Cerebellar nuclear complex (tissue), 1 donor: ENCODE measurements around the gene DOK3.
A peak's percentile ranks its signal among the peaks of the same experiment; 100 is the strongest.

Experiments
- DNase-seq, 2 experiments: peaks; one replicate each; lab custom pipeline; 2025; lab: John Stamatoyannopoulos, UW

The DOK3 gene

DNA sequence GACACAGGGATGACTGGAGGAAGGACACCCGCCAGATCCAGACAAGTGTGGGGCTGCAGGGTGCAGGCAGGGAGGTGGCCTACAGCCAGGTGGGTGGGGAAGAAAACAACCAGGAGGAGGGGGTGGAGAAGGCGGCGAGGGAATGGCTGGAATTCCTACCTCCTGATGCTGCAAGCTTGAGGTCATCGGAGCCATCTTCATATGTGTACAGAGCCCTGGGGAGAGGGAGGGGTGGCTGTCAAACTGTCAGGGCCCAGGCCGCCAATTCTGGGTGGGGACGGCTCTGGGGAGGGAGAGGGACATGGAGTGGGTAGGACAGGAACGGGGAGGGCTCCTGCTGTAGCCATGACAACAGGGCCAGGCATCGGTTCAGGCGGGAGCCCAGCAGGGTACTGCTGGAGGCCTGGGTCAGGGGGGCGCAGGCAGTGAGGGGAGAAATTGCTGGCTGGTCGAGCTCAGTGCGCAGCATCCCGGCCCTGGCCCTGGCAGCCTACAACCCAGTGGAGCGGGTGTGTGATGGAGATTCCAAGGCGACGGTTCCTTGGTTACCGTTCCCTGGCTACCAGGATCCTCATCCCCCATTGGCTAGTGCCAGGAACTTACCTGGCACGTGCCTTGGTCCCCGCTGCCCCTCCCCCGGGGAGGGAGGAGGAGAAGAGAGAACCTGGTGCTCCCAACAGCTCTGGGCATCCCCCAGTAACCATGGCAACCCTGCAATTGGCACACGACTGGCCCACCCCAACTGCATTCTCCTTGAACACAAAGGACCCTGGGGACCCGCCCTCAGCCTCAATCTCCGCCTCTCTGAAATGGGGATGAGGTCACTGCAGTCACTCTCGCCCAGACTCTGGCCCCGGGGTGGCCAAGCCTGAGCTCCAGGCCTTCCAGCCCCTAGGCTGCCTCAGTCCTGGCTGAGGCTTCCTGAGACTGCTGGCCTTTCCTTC is 40.7 kb downstream of the DOK3 start:
- DNase-seq = peak; percentile 41 to 68

DNA sequence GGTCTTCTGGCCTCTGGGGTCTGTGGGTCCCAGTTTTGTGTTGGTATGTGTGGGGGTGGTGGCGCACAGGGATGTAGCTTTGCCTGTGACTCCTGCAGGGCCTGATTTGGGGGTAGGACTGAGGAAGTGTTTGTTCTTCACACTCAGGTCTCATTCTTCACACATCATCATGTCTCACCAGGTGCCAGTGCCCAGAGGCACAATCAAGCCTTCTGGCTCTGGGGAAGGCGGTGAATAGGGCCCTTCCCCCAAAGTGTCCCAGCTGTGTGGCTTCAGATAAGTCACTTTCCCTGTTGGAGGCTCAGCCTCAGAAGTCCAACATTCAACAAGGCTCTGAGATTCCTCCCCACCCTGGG is 41.3 kb downstream of the DOK3 start:
- no peak for DNase-seq

DNA sequence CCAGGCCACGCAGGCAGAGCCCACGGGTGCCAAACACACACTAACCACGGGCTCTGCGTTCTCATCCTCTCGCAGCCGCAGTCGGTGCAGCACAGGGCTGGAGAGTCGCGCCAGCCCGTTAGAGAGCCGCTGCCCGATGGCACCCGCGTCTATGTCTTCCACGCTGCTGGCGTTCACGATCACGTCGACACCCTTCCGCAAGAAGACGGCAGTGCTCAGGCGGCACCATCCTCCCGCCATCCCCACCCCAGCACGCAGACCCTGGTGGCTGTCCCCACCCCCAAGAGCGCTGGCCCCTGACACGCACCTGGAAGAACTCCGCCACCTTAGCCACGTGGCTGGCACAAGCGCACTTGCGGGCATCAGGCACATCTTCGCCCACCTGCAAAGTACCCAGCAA is 42.2 kb downstream of the DOK3 start:
- DNase-seq = no peak

DNA sequence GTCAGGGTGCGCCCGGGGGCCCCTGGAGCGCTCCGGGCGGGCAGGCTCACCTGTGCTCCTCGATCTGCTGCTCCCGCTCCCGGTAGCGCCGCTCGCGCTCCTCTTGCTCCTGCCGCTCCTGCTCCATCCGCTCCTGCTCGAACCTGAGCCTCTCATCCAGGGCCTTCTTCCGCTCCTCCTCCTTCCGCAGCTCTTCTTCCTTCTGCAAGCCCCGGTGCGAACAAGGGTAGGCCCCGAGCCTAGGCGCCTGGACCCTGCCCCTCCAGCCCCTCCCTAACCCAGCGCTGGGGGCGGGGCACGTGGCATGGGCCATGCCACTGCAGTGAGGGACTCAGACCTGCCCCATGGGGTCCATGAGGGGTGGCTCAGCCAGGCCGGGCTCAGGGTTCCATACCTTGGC is 42.8 kb downstream of the DOK3 start:
- DNase-seq = no peak

DNA sequence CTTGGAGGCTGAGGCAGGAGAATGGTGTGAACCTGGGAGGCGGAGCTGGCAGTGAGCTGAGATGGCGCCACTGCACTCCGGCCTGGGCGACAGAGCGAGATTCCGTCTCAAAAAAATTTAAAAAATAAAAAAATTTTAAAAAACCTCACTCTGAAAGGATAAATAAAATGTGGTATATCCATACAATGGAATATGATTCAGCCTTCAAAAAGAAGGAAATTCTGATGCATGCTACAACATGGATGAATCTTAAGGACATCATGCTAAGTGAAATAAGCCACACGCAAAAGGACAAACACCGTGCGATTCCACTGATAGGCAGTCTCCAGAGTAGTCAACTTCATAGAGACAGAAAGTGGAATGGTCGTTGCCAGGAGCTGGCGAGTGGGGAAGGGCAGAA is 44.6 kb downstream of the DOK3 start:
- DNase-seq = no peak

DNA sequence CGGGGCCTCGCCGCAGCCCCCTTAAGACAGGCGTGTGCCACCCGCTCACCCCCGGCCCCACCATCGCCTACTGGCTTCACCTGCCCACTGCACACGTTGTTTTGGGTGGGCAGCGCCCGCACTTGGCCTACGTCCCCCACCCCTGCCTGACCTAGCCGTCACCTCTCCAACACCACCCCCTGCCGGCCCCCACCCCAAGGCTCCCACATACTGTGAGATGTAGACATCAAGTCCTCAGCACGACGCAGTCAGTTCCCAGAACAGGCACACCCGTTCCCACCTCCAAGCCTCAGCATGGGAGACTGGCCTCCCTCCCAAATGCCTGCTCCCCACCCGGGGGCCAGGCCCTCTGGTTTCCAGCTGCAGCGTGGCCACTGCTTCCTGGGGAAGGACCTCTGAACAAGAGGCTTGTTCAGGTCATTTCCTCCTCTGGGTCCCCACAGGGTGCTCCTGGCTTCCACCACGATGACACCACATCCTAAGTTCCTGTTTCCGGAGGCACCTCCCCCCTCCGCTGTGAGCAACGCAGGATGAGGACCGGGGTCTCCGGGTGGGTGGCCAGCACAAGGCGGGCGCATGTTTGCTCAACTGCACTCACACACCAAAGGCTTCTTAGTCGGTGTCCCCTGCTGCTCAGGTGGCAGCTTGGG is 47.5 kb downstream of the DOK3 start:
- no peak for DNase-seq

DNA sequence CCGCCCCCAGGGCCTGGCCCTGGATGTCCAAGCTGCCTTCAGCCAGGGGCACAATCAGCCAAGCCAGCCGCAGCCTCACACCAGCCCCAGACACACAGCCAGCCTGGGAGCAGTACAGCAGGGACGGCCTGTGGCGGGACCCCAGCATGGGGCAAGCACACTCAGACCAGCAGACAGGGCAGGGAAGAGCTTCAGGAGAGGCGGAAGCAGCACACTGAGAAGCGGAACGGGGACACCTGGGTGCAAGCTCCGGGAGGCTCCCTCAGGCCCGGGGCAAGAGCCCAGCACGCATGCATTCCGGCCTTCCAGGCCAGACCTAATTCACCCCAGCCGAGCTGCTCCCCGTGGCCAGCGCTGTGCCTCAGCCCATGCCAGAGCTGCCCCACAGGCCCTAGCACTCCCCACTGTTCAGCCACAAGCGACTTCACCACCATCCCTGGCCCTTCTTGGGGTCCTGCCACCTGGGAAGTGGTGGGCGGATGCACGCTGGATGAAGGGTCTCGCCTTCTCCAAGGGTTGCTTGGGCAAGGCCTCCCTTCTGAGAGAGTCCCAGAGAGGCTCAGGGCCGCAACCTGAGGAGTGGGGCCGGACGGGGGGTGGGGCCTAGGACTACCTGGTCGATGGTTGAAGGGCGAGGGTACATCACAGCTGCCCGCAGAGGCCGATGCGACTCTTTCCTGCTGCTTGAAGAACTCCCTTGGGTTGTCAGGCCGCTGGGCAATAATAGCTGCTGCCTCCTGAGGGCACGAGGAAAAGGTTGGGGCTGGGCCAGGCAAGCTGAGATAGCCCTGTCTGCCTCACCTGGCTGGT is 49.6 kb downstream of the DOK3 start:
- DNase-seq = no peak

DNA sequence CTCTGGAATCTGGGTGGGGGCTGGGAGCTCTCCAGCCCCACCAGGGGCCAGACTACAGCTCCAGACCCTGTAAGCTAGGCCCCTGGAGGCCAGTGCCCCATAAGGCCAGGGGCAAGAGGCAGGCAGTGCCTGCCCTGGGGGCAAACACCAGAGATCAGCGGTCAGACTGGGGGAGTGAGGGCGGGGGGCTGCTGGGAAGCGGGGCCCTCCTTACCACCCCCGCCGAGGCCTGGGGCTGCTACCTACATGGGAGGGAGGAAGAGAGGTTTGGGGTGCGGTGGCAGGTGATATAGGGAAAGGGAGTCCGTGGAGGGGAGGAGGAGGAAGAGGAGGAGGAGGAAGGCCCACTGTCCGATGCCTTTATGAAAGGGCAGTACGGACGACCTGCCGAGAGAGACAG is 50.3 kb downstream of the DOK3 start:
- DNase-seq = no peak

DNA sequence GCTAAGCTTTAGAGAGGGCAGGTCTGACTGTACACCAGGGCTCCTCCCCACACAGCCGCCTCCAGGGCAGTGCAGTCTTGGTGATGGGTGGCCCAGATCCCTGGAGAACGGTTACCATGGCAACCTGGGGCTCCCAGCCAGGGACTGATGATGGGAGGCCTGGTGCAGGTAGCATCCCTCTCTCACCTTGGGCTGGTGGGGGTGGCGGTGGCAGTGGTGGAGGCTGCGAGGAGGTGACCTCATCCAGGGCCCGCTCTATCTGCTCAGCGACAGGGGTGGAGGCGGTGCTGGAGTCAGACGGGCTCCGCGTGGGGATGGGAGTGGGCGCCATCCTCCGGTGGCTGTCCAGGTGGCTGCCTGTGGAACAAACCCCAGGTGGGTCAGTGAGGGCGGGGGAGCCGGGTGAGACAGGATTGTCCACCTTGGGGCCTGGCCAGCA is 50.7 kb downstream of the DOK3 start:
- DNase-seq = no peak

DNA sequence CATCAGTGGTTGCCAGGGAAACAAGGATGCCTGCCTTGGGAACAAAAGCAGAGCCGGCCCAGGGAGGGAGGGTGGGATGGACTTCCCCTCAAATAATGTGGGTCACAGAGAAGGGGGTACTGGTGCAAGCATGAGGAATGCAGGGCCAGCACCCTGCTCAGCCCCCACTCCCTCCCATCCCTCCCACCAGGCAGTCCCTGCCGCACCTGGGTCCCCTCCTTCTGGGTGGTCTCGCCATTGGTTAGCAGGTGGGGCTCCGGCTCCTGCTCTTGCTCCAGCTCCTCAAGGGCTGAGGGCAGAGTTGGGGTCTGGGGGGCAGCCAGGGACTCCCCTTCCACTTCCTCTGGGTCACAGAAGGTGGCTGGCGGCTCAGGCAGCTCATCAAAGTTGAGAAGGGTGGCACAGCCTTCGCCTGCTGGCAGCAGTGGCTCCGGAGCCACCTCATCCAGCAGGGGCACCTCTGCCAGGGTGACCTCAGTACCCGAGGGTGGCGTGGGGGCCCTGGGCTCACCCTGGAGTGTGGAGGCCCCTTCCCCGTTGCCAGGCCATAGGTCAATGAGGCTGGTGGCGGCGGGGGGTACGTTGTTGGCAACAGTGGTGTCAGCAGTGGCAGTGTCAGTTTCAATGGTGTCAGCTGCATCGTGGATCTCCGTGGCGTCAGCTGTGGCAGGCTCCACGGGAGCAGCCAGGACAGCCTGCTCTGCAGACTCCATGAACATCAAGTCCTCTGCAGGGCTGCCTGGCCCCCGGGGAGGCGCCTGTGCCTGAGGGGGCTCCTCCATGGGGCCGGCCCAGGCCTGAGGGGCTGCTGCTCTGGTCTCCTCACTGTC is 51.6 kb downstream of the DOK3 start:
- no peak for DNase-seq

DNA sequence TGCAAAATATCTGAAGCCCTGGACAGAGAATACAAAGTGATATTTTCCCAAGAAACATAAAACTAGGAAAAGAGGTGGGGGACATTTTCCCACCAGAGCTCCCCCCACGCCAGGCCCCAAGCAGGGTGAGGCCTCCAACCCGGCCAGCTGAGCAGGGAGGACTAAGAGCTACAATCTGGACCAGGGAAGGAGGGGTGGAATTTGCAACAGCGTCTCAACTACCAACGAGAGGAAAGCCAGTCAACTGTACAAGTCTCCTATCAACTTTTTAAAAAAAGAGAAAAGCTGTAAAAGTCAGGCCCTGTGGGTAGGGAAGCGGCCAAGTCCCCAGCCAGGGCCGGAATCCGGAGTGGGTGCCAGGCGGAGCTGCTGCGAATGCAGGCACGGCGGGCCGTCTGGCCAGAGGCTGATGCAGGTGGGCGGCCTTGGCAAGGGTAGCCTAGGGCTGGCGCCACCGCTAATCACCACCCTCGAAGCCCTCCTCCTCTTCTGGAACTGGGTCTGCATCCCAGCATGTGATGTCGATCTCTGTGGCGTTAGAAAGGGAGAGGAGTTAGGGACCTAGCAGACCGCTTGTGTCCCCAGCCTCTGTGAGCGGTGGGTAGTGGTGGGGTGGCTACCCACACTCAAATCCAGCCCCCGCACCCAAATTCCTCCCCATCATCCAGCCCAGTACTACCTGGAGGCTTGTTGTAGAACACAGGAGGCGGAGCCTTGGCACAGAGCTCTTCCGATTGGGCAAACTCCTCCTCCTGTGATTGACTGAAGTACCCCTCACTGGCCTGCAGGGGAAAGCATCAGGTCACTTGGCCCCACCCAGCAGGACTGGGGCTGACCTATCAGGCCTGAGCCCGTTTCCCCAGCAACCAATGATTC is 52.4 kb downstream of the DOK3 start:
- peak; percentile 96 to 97 for DNase-seq

DNA sequence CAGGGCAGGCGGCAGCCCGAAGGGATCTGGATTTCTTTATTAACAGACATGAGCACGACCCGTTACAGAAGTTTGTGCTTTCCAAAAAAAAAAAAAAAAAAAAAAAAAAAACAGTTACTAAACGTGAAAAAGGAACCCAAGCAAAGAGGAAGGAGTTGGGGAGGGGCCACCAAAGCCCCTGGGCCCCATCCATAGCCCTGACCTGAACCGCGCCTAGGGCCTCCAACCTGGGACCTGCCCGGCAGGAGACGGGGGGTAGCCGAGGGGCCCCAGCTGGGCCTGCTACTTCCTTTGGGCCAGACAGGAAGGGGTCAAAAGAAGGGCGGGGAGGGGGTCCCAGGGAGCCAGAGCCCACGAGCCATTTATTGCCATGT is 53.0 kb downstream of the DOK3 start:
- DNase-seq = no peak

DNA sequence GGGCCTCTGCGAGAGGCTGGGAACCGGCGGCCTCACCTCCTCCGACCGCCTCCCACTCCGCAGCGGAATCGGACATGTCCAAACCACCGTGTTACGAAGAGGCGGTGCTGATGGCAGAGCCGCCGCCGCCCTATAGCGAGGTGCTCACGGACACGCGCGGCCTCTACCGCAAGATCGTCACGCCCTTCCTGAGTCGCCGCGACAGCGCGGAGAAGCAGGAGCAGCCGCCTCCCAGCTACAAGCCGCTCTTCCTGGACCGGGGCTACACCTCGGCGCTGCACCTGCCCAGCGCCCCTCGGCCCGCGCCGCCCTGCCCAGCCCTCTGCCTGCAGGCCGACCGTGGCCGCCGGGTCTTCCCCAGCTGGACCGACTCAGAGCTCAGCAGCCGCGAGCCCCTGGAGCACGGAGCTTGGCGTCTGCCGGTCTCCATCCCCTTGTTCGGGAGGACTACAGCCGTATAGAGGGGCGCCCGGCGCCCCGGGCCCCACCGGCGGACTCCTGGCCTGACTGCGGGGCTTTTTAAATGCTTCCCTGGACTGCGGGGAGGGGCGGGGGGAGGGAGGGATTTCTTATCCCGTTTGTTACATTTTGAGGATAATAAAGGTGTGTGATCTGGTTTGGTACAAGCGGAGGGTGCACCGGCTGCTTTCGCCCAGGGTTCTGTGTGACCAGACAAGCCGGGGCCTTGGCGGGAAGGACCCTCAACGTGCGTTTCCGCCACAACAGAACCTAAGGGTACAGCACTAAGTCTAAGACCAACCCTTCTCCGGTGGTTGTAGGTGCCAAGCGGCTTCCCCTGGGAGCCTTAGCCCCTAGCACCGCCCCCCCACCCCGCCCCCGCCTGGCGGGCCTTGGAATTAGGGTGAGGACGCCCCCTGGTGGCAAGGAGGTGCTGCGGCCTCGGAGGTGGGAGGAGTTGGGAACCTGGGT is 53.7 kb downstream of the DOK3 start:
- peak; percentile 49 to 77 for DNase-seq

DNA sequence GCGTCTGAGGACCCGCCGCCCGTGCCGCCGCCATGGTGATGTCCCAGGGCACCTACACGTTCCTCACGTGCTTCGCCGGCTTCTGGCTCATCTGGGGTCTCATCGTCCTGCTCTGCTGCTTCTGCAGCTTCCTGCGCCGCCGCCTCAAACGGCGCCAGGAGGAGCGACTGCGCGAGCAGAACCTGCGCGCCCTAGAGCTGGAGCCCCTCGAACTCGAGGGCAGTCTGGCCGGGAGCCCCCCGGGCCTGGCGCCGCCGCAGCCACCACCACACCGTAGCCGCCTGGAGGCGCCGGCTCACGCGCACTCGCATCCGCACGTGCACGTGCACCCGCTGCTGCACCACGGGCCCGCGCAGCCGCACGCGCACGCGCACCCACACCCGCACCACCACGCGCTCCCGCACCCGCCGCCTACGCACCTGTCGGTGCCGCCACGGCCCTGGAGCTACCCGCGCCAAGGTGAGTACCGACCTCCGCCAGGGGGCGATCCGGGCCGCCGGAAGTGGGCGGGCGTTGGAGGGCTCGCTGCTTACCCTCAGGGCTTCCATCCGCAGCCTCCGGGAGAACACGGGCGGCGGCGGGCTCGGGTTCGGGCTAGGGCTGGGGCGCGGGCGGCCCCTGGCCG is 54.5 kb downstream of the DOK3 start:
- DNase-seq = peak in 1 of 2 experiments; percentile 25

DNA sequence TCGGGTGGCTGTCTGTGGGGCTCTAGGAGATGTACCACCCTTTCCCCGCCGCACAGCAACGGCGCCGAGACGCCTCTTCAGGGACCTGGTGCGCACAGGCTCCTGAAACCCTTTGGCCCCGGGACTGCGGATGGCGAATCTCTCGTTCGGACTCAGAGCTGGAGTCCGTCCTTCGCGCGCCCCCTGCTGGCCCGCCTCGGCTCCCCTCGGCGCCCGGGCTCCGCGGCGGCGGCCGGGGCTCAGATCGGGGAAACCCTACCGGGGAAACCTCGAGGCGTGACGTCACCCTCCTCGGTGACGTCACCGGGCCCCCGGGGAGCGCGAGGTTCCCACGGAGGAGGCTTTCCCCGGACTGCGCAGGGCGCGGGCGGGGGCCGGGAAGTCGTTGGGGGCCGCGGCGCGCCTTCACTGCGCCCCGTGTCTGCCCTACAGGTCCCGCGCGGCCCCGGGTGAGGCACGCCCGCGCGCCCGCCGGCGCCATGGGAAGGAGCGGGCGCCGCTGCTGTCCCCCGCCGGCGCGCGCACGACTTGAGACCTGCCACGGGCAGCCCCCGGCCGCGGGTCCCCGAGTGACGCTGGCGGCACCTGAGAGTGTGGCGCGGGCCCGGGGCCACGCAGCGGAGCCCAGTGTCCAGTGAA is 55.1 kb downstream of the DOK3 start:
- DNase-seq = peak in 1 of 2 experiments; percentile 33

DNA sequence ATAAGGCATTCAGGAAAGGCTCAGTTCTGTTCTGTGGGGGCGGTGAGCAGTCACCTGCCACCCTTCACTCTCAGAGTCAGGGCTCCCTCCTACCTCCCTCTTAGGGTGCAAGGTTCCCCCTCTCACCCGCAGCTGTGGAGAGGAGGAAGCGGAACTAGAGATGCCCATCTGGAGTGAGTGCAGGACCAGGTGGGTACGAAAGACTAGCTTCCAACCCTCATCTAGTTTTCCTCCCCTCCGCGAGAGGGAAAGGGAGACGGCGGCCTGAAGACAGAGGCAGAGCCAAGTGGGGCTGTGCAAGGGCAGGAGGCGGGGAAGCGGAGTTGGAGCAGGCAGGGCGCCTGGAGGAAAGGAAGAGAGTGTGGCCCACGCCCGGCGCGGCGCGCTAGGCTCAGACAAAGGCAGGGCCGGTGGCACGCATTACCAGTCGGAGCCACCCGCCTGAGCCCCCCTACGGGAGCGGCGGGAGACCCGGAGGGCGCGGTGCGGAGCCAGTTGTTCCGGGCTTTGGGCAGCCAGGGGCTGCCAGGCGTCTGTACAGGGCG is 55.7 kb downstream of the DOK3 start:
- DNase-seq = no peak

DNA sequence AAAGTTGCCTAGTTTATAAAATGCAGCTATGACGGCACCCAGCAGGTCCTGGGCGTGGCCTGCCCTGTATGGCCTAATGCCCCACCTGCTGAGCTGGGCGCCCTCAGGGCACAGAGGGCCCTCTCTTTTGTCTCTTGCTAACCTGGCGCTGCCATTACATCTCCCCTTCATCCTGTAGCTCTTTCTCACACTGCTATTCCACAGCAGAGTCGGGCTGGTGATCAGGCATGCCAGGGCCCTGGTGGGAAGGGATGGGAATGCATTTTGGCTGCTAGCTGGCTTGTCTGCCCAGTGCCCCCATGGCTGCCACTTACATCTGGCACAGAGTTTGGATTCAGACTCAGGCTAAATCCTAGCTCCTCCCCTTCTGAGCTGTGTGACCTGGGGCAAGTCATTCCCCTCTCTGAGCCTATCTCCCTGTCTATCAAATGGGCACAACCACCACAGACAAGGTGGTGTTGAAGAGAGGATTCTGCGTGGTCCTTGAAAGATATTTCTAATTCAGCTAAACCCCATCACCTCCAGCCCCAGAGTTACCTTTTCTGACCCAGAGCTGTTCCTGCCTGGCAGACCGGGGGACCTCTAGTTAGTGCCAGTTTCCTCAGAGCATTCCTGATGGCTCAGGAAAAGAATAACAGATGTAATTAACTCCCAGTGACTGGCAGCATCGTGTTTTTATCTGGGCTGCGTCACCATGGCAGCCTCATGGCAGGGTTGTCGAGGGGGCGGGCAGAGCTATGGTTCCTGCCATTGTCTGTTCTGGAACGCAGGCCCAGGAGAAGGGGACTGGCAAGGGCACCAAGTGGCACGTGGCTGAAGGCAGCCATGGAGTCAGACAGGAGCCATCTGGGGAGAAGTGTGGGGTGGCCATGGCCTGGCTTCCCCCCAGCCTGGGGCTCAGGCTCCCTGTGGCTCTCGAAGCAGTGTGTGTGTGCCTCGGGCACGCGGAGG is 56.7 kb downstream of the DOK3 start:
- no peak for DNase-seq
